ENCODE data around the gene OSGEPL1.

GRCh38 chr2:189726849-189727248, 35.7 kb downstream of the OSGEPL1 start:
- TF ChIP-seq EZH2 (IDR thresholded peaks at IDR 0.05; ENCODE audit: low read length, unreplicated experiment): no peak
- no peak for TF ChIP-seq CTCF (conservative IDR thresholded peaks at IDR 0.05; ENCODE audit: low read depth, low read length)
- TF ChIP-seq EZH2phosphoT487 (IDR thresholded peaks at IDR 0.05; ENCODE audit: borderline replicate concordance, low read length): no peak

Data from PC-3 (cell line).